ENCODE results near the gene SH3GLB2. TPM values are rescaled to one million over a fixed set of nuclear protein-coding genes. Genes with fewer than 3 reads are reported as not detected.
"Not testable (repeated sequence)": the region's sequence is repeated elsewhere in the genome, so short reads cannot be mapped to it uniquely, and the experiment has no call there.

The SH3GLB2 gene
- total RNA-seq, 4 donors from 2014 or later, result 156 to 218 (median 183) TPM

DNA sequence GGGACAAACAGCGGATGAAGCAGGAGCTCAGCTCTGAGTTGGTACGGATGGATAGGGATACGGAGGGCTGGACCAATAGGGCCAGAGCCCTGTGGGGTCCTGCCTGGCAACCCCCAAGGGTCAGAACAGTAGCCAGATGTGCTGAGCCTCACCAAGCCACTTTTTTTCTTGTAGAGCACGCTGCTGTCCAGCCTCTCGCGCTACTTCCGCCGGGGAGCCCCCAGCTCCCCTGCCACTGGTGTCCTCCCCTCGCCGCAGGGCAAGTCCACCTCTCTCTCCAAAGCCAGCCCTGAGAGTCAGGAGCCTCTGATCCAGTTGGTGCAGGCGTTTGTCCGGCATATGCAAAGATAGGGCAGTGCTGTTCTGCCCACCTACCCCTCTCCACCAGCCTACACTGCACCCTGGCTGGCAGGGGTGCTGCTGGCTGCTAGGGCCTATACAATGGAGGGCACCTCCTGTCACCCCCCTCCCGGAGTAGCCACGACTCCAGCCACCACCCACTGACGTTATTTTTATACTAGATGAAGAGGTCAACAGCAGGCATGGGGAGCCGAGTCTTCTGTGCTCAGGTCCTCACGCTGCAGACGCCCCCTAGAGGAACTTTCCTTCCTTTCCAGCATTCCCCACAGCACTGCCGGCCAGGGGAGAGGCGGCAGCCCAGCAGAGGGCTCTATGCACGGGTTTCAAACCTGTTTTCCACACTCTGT, 21.6 kb downstream of the SH3GLB2 start:
- no peak for TF ChIP-seq POLR2A (IDR thresholded peaks at IDR 0.05)
- TF ChIP-seq, protein P1, sequence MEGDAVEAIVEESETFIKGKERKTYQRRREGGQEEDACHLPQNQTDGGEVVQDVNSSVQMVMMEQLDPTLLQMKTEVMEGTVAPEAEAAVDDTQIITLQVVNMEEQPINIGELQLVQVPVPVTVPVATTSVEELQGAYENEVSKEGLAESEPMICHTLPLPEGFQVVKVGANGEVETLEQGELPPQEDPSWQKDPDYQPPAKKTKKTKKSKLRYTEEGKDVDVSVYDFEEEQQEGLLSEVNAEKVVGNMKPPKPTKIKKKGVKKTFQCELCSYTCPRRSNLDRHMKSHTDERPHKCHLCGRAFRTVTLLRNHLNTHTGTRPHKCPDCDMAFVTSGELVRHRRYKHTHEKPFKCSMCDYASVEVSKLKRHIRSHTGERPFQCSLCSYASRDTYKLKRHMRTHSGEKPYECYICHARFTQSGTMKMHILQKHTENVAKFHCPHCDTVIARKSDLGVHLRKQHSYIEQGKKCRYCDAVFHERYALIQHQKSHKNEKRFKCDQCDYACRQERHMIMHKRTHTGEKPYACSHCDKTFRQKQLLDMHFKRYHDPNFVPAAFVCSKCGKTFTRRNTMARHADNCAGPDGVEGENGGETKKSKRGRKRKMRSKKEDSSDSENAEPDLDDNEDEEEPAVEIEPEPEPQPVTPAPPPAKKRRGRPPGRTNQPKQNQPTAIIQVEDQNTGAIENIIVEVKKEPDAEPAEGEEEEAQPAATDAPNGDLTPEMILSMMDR (IDR thresholded peaks at IDR 0.05), result peak; percentile 52 to 73 (median 68)
- peaks cover 0 to 3% (median 0%) of the 10 kb centered on the region in 4 donors for H3K4me1 ChIP-seq
- H3K9me3 ChIP-seq, result no peaks in the 10 kb centered on the region
- peaks cover 0 to 89% (median 0%) of the 10 kb centered on the region in 3 donors for H3K36me3 ChIP-seq
- H3K27ac ChIP-seq, result no peak overlapping the region
- DNase-seq, result peak in 2 of 3 donors; percentile 52 to 76
- H3K27me3 ChIP-seq, result no peaks in the 10 kb centered on the region
- H3K4me3 ChIP-seq, result no peak overlapping the region

DNA sequence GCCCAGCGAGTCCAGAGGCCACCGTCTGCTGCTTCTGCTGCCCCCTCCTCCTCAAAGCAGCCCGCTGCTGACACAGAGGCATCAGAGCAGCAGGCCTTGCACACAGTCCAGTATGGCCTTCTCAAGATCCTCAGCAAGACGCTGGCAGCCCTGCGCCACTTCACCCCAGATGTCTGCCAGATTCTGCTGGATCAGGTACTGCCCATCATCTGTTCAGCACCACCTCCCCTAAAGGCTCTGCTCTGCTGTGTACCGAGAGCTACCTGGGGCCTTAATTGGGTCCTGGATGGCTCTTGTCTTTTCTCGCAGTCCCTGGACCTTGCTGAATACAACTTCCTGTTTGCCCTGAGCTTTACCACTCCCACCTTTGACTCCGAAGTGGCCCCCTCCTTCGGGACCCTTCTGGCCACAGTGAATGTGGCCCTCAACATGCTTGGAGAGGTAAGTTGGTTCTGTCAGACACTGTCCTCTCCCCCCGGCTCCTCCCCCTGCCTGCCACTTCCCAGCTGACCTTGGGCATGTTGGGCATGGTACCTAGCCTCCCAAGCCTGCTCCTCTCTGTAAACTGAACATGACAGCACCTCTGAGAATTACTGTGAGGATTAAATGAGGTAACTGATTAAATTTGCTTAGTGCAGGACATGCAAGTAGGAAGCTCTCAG, 22.7 kb downstream of the SH3GLB2 start:
- peaks cover 0 to 3% (median 0%) of the 10 kb centered on the region in 4 donors for H3K4me1 ChIP-seq
- no peak overlapping the region for H3K4me3 ChIP-seq
- H3K36me3 ChIP-seq, result peaks cover 0 to 89% (median 0%) of the 10 kb centered on the region in 3 donors
- H3K9me3 ChIP-seq, result no peaks in the 10 kb centered on the region
- H3K27ac ChIP-seq, result no peak overlapping the region
- peak in 1 of 3 donors; percentile 39 for DNase-seq
- no peaks in the 10 kb centered on the region for H3K27me3 ChIP-seq
- no peak for TF ChIP-seq POLR2A (IDR thresholded peaks at IDR 0.05)
- TF ChIP-seq, protein P1 (IDR thresholded peaks at IDR 0.05), result no peak

DNA sequence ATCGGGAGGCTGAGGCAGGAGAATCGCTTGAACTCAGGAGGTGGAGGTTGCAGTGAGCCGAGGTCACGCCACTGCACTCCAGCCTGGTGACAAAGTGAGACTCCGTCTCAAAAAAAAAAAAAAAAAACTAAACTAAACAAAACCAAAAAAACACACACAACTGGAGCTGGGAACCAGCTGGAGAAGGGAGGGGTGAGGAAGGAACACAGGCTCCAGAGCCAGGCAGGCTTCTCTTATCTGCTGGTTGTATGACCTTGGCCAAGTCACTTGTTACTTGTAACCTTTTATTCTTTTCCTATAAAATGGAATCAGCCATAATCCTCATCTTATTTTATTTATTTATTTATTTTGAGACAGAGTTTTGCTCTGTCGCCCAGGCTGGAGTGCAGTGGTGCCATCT, 24.0 kb downstream of the SH3GLB2 start:
- DNase-seq, H3K4me3 ChIP-seq, H3K9me3 ChIP-seq, H3K4me1 ChIP-seq, H3K27ac ChIP-seq, H3K27me3 ChIP-seq: not testable (repeated sequence)
- H3K36me3 ChIP-seq, result peaks cover 0 to 89% (median 0%) of the 10 kb centered on the region in 3 donors

DNA sequence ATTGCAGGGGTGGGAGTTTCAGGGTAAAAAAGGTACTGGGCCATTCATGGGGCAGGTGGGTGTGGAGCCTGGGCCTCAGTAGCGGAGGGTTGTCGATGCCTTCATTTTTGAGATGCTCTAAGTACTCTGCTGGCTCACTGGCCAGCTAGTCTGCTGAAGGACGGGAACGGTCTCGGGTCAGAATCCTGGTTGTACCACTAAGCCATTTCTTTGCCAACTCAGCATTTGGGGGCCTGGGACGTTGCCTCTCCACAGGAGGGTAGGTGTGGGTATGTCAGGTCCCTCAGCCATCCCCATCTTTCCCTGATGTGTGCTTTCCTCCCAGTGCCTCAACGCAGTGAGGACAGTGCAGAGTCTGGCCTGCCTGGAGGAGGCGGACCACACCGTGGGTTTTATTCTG, 25.1 kb downstream of the SH3GLB2 start:
- Histone ChIP-seq H3K9me3 (no peaks in the 10 kb centered on the region), H3K36me3 (peaks cover 0 to 89% (median 0%) of the 10 kb centered on the region in 3 donors)
- DNase-seq, result peak in 1 of 3 donors; percentile 37

DNA sequence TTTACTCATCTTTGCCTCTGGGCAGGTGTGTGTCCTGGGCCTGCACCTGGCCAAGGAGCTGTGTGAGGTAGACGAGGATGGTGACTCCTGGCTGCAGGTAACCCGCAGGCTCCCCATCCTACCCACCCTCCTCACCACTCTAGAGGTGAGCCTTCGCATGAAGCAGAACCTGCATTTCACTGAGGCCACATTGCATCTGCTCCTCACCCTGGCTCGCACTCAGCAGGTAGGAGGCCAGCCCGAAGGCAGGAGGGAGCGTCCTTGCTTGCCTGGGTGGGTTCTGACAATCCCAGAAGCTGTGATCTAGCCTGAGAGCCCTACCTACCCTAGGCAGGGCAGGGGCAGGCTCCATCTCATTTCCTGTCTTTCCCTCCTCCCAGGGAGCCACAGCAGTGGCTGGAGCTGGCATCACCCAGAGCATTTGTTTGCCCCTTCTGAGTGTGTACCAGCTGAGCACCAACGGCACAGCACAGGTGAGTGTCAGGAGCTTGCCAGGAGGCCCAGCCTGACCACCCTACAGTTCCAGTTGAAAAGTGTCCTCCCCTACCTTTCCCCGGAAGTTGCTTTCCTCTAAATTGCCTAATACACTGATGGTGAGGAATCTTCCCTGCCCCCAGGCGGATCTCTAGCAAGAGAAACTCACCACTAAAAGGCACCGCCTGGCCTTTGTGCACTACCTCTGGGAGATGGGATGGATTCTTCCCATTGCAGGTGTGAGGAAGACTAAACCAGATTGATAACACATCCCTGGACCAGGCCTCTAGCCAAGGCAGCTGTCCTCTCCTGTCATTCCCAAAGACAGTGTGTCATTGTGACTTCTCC, 26.4 kb downstream of the SH3GLB2 start:
- Histone ChIP-seq H3K9me3 (no peaks in the 10 kb centered on the region), H3K27me3 (no peaks in the 10 kb centered on the region), H3K4me3 (no peak overlapping the region), H3K36me3 (peaks cover 0 to 95% (median 0%) of the 10 kb centered on the region in 3 donors), H3K27ac (no peak overlapping the region), H3K4me1 (peaks cover 0 to 3% (median 0%) of the 10 kb centered on the region in 4 donors)
- DNase-seq, result peak in 1 of 3 donors; percentile 35
- TF ChIP-seq, protein P1 (IDR thresholded peaks at IDR 0.05), result no peak
- no peak for TF ChIP-seq POLR2A (IDR thresholded peaks at IDR 0.05)

More for the DNA sequence above, 25.1 kb downstream of the SH3GLB2 start:
- H3K27ac ChIP-seq, result no peak overlapping the region
- H3K4me1 ChIP-seq, result peaks cover 0 to 3% (median 0%) of the 10 kb centered on the region in 4 donors
- H3K4me3 ChIP-seq, result no peak overlapping the region
- H3K27me3 ChIP-seq, result no peaks in the 10 kb centered on the region
- TF ChIP-seq, protein P1 (IDR thresholded peaks at IDR 0.05), result no peak
- TF ChIP-seq POLR2A (IDR thresholded peaks at IDR 0.05), result no peak
